Measurements from ENCODE around the gene APAF1. TPM values are rescaled to one million over a fixed set of nuclear protein-coding genes. Genes with fewer than 3 reads are reported as not detected.

The APAF1 gene
- total and polyA plus RNA-seq, 4 donors = 1.9 to 11.6 (median 6.6) TPM

GRCh38 chr12:98637068-98637467 lies 8.0 kb upstream of the APAF1 start:
- no peak overlapping the region for H3K9ac ChIP-seq (ENCODE audit: low read depth in 1 of 2, low read length in 2 of 2)
- WGBS = 76% methylated on average over 2 of the region's 2 CpGs
- no peak for DNase-seq (ENCODE audit: low spot score)
- H3K27ac ChIP-seq (ENCODE audit: low read depth in 1 of 2, low read length in 2 of 2) = no peak overlapping the region
- H3K4me1 ChIP-seq (ENCODE audit: control insufficient read depth in 4 of 4, insufficient read depth in 4 of 4, low read length in 3 of 4) = no peaks in the 10 kb centered on the region
- H3K9me3 ChIP-seq (ENCODE audit: control insufficient read depth in 4 of 4, low read length in 3 of 4) = no peaks in the 10 kb centered on the region
- H3K4me3 ChIP-seq (ENCODE audit: low read depth in 1 of 3, low read length in 3 of 3) = no peak overlapping the region
- H3K36me3 ChIP-seq (ENCODE audit: control insufficient read depth in 4 of 4, insufficient read depth in 3 of 4, low read depth in 1 of 4, low read length in 3 of 4) = no peaks in the 10 kb centered on the region
- no peak for TF ChIP-seq EGR1 (IDR thresholded peaks at IDR 0.05; ENCODE audit: low read depth in 2 of 2)
- TF ChIP-seq ZBTB33 (IDR thresholded peaks at IDR 0.05) = no peak
- TF ChIP-seq HNF4G (IDR thresholded peaks at IDR 0.05) = no peak
- H3K27me3 ChIP-seq (ENCODE audit: control insufficient read depth in 4 of 4, insufficient read depth in 4 of 4, low read length in 3 of 4) = no peaks in the 10 kb centered on the region

GRCh38 chr12:98638009-98638408 lies 7.1 kb upstream of the APAF1 start:
- DNase-seq (ENCODE audit: low spot score) = no peak
- WGBS = 97% methylated on average over 2 of the region's 2 CpGs
- Histone ChIP-seq H3K9ac (ENCODE audit: low read depth in 1 of 2, low read length in 2 of 2) (no peak overlapping the region), H3K4me1 (ENCODE audit: control insufficient read depth in 4 of 4, insufficient read depth in 4 of 4, low read length in 3 of 4) (no peaks in the 10 kb centered on the region), H3K36me3 (ENCODE audit: control insufficient read depth in 4 of 4, insufficient read depth in 3 of 4, low read depth in 1 of 4, low read length in 3 of 4) (no peaks in the 10 kb centered on the region), H3K9me3 (ENCODE audit: control insufficient read depth in 4 of 4, low read length in 3 of 4) (no peaks in the 10 kb centered on the region), H3K4me3 (ENCODE audit: low read depth in 1 of 3, low read length in 3 of 3) (no peak overlapping the region), H3K27ac (ENCODE audit: low read depth in 1 of 2, low read length in 2 of 2) (no peak overlapping the region), H3K27me3 (ENCODE audit: control insufficient read depth in 4 of 4, insufficient read depth in 4 of 4, low read length in 3 of 4) (no peaks in the 10 kb centered on the region)
- no peak for TF ChIP-seq CTCF (IDR thresholded peaks at IDR 0.05; ENCODE audit: low read depth, low read length, missing input control)
- TF ChIP-seq TAF1 (conservative IDR thresholded peaks at IDR 0.05) = no peak
- no peak for TF ChIP-seq FOXA2 (IDR thresholded peaks at IDR 0.05)
- TF ChIP-seq ZBTB33 (IDR thresholded peaks at IDR 0.05) = no peak
- no peak for TF ChIP-seq JUND (IDR thresholded peaks at IDR 0.05)
- no peak for TF ChIP-seq YY1 (IDR thresholded peaks at IDR 0.05)
- no peak for TF ChIP-seq REST (IDR thresholded peaks at IDR 0.05)
- no peak for TF ChIP-seq NR2F2 (IDR thresholded peaks at IDR 0.05)
- TF ChIP-seq RXRA (IDR thresholded peaks at IDR 0.05) = no peak
- no peak for TF ChIP-seq GABPA (IDR thresholded peaks at IDR 0.05 in 1 of 2, conservative IDR thresholded peaks at IDR 0.05 in 1 of 2)
- no peak for TF ChIP-seq RAD21 (IDR thresholded peaks at IDR 0.05)
- TF ChIP-seq HNF4G (IDR thresholded peaks at IDR 0.05) = no peak
- no peak for TF ChIP-seq HNF4A (conservative IDR thresholded peaks at IDR 0.05)
- no peak for TF ChIP-seq MAX (IDR thresholded peaks at IDR 0.05)
- no peak for TF ChIP-seq SP1 (IDR thresholded peaks at IDR 0.05)
- no peak for TF ChIP-seq FOXA1 (IDR thresholded peaks at IDR 0.05)

Data from liver (tissue), 9 donors.